PC-3 (cell line): ENCODE results near the gene AP3B2. TPM values are rescaled to one million over a fixed set of nuclear protein-coding genes. Genes with fewer than 3 reads are reported as not detected.
A peak's percentile ranks its signal among the peaks of the same experiment; 100 is the strongest.

Experiments
- ATAC-seq: fragments of 200-7000 bp; cut with Tn5 transposase; 2 replicates; pipeline ENCODE4 v1.9.1; 2020; ENCODE audit warnings: mild to moderate bottlenecking, moderate library complexity
- BruUV-seq: library from RNA; stranded (reverse); fragments of 400-500 nt; replicated peaks from 2 replicates; lab custom pipeline; 2021; lab: Mats Ljungman, UMichigan
- CTCF ChIA-PET: fragments of 300-600 bp; sonication (Branson Sonifier 250); formaldehyde crosslinking; loops from one replicate; lab custom pipeline; 2022; ENCODE audit warnings: antibody characterized with exemption; lab: Charles Lee
- POLR2A ChIA-PET: fragments of 300-600 bp; sonication (Branson Sonifier 250); formaldehyde crosslinking; loops from one replicate; lab custom pipeline; 2022; ENCODE audit warnings: antibody characterized with exemption; ENCODE audit not compliant: unreplicated experiment; lab: Charles Lee
- DNase-seq: peaks from one replicate; pipeline ENCODE4 v3.0.0-alpha.2; 2015
- H2AFZ ChIP-seq: fragments of 300-600 bp; sonication (generic); 2 replicates; pipeline ENCODE4 v1.6.0; 2016; ENCODE audit warnings: antibody characterized with exemption, low read length
- H3F3A ChIP-seq: fragments of 300-600 bp; sonication (generic); one replicate; pipeline ENCODE4 v1.6.0; 2017; ENCODE audit warnings: antibody characterized with exemption, low read length, control low read depth, mild to moderate bottlenecking; ENCODE audit not compliant: unreplicated experiment
- H3K27ac ChIP-seq: fragments of 300-600 bp; sonication (generic); 2 replicates; pipeline ENCODE4 v1.5.1; 2016; ENCODE audit warnings: mild to moderate bottlenecking, low read length
- H3K27me3 ChIP-seq: fragments of 300-600 bp; sonication (generic); 2 replicates; pipeline ENCODE4 v1.6.1; 2016; ENCODE audit warnings: low read length, mixed read lengths
- H3K36me3 ChIP-seq: fragments of 300-600 bp; sonication (generic); 2 replicates; pipeline ENCODE4 v1.6.1; 2016; ENCODE audit warnings: low read depth, mixed run types, low read length, mixed read lengths
- H3K4me1 ChIP-seq: fragments of 300-600 bp; sonication (generic); 2 replicates; pipeline ENCODE4 v1.5.1; 2016; ENCODE audit warnings: low read length; ENCODE audit not compliant: insufficient read depth
- H3K4me2 ChIP-seq: fragments of 300-600 bp; sonication (generic); 2 replicates; pipeline ENCODE4 v1.6.0; 2016; ENCODE audit warnings: low read length
- H3K4me3 ChIP-seq: fragments of 300-600 bp; sonication (generic); 2 replicates; pipeline ENCODE4 v1.5.1; 2016; ENCODE audit warnings: mild to moderate bottlenecking, low read length, mixed read lengths
- H3K79me2 ChIP-seq: fragments of 300-600 bp; sonication (generic); 2 replicates; pipeline ENCODE4 v1.6.1; 2017; ENCODE audit warnings: low read length, mixed read lengths
- H3K9ac ChIP-seq: fragments of 300-600 bp; sonication (generic); 2 replicates; pipeline ENCODE4 v1.6.0; 2016; ENCODE audit warnings: mild to moderate bottlenecking, low read length
- H3K9me2 ChIP-seq: fragments of 300-600 bp; sonication (generic); replicated peaks from 2 replicates; pipeline ENCODE4 v1.6.1; 2016; ENCODE audit warnings: mixed run types, low read length, mixed read lengths
- H3K9me3 ChIP-seq: fragments of 300-600 bp; sonication (generic); 2 replicates; pipeline ENCODE4 v1.6.1; 2016; ENCODE audit warnings: low read length, mixed read lengths
- H4K20me1 ChIP-seq: fragments of 300-600 bp; sonication (generic); 2 replicates; pipeline ENCODE4 v1.6.1; 2016; ENCODE audit warnings: low read length, mixed read lengths
- CTCF ChIP-seq: fragments of 300-600 bp; sonication (generic); conservative IDR thresholded peaks from 2 replicates; pipeline ENCODE4 v1.5.1; 2017; ENCODE audit warnings: antibody characterized with exemption, low read depth, mild to moderate bottlenecking, low read length
- EZH2 ChIP-seq: fragments of 300-600 bp; sonication (generic); IDR thresholded peaks from one replicate; pipeline ENCODE4 v1.6.1; 2017; ENCODE audit warnings: antibody characterized with exemption, mild to moderate bottlenecking, low read length; ENCODE audit not compliant: unreplicated experiment
- EZH2phosphoT487 ChIP-seq: fragments of 300-600 bp; sonication (generic); IDR thresholded peaks from 2 replicates; pipeline ENCODE4 v1.6.1; 2018; ENCODE audit warnings: mild to moderate bottlenecking, antibody characterized with exemption, low read length, borderline replicate concordance
- intact Hi-C: fragments of 100-400 bp; cut with micrococcal nuclease; formaldehyde crosslinking; loops from 2 replicates; pipeline ENCODE4 v1.9.0; 2023
- total RNA-seq: library from RNA; depleted of rRNA; stranded (reverse); fragments of >200 nt; gene quantifications from 2 replicates; pipeline ENCODE4 v1.2.3, GENCODE V29; 2014

Gene AP3B2
- total RNA-seq, 1 experiment from 2014 or later = 0.47 TPM

- no peaks in the 10 kb centered on the region for H3K79me2 ChIP-seq
- no peak overlapping the region for H3K27ac ChIP-seq
Observed at GRCh38 chr15:82679626-82680199, 30.0 kb downstream of the AP3B2 start.

GRCh38 chr15:82677720-82678323 lies 31.9 kb downstream of the AP3B2 start:
- no TSS peak for BruUV-seq
- Histone ChIP-seq H3K79me2 (no peaks in the 10 kb centered on the region), H4K20me1 (no peaks in the 10 kb centered on the region), H3K4me1 (no peaks in the 10 kb centered on the region), H3K9me3 (no peaks in the 10 kb centered on the region), H3F3A (no peaks in the 10 kb centered on the region), H3K36me3 (no peaks in the 10 kb centered on the region), H3K9me2 (no peaks in the 10 kb centered on the region), H3K4me2 (no peak overlapping the region), H3K27ac (no peak overlapping the region), H3K27me3 (peaks cover 8% of the 10 kb centered on the region; the same call in 1 of the 2 replicates), H3K9ac (no peak overlapping the region), H2AFZ (no peak overlapping the region), H3K4me3 (no peak overlapping the region)
- intact Hi-C loops = no loop called here
- CTCF ChIA-PET = no interaction called here
- POLR2A ChIA-PET = no interaction called here
- ATAC-seq (no peak), DNase-seq (no peak)
- TF ChIP-seq EZH2phosphoT487 = no peak
- no peak for TF ChIP-seq EZH2
- TF ChIP-seq CTCF = no peak

More at GRCh38 chr15:82679626-82680199, 30.0 kb downstream of the AP3B2 start:
- Histone ChIP-seq H3K9me2 (no peaks in the 10 kb centered on the region), H3K36me3 (no peaks in the 10 kb centered on the region), H3K4me1 (no peaks in the 10 kb centered on the region), H3K4me3 (peak overlapping the region; percentile 76), H3F3A (no peaks in the 10 kb centered on the region), H4K20me1 (no peaks in the 10 kb centered on the region), H3K9me3 (no peaks in the 10 kb centered on the region), H3K9ac (no peak overlapping the region), H3K27me3 (peaks cover 8% of the 10 kb centered on the region; the same call in 1 of the 2 replicates), H2AFZ (peak overlapping the region; percentile 90), H3K4me2 (peak overlapping the region; percentile 82)
- ATAC-seq = no peak
- no peak for TF ChIP-seq CTCF
- TF ChIP-seq EZH2 = no peak
- TF ChIP-seq EZH2phosphoT487 = no peak
- ChIA-PET POLR2A (no interaction called here), CTCF (interaction anchor here (0.7 kb wide), 1 partner anchor 237 kb away, joined by 3 read pairs; no protein-coding TSS in a partner anchor)
- no TSS peak for BruUV-seq
- intact Hi-C loops = no loop called here
- no peak for DNase-seq

- Histone ChIP-seq H3K27me3 (no peaks in the 10 kb centered on the region), H3K4me1 (no peaks in the 10 kb centered on the region), H3K4me3 (no peak overlapping the region), H3K9me3 (no peaks in the 10 kb centered on the region), H3F3A (no peaks in the 10 kb centered on the region), H3K4me2 (no peak overlapping the region), H3K79me2 (no peaks in the 10 kb centered on the region), H3K36me3 (no peaks in the 10 kb centered on the region), H3K9me2 (no peaks in the 10 kb centered on the region), H3K9ac (no peak overlapping the region), H2AFZ (no peak overlapping the region), H3K27ac (no peak overlapping the region), H4K20me1 (no peaks in the 10 kb centered on the region)
- TF ChIP-seq EZH2phosphoT487 (no peak), CTCF (no peak), EZH2 (no peak)
- ATAC-seq (no peak), DNase-seq (no peak)
- CTCF ChIA-PET = no interaction called here
- POLR2A ChIA-PET = no interaction called here
- no TSS peak for BruUV-seq
- intact Hi-C loops = no loop called here
Observed at GRCh38 chr15:82674873-82675272, 34.8 kb downstream of the AP3B2 start.
